ENCODE results near the gene SYT7.

The SYT7 gene

GRCh38 chr11:61586792-61587430 is 6.0 kb upstream of the SYT7 start:
- Histone ChIP-seq H3K23ac (ENCODE audit: low read length) (no peak overlapping the region), H3K4me3 (ENCODE audit: low read depth, low read length) (no peak overlapping the region), H2AFZ (ENCODE audit: insufficient read depth, low read length, poor library complexity) (peak overlapping the region; percentile 30), H3K79me2 (ENCODE audit: control insufficient read depth, insufficient read depth, low read length, poor library complexity) (peaks cover 5% of the 10 kb centered on the region), H2BK12ac (ENCODE audit: low read length) (peak overlapping the region; percentile 77), H3K9me3 (ENCODE audit: insufficient read depth, low read depth, low read length) (no peaks in the 10 kb centered on the region), H3K9ac (ENCODE audit: low read length) (no peak overlapping the region), H4K12ac (ENCODE audit: low read depth, low read length) (peak overlapping the region; percentile 19), H4K8ac (ENCODE audit: low read depth, low read length) (peak overlapping the region; percentile 81), H3K4ac (ENCODE audit: low read depth, low read length) (peak overlapping the region; percentile 41), H3K36me3 (ENCODE audit: control insufficient read depth in 1 of 2, insufficient read depth in 2 of 2, low read length in 2 of 2) (no peaks in the 10 kb centered on the region), H3K14ac (ENCODE audit: low read length) (peak overlapping the region; percentile 78), H2BK5ac (ENCODE audit: low read depth, low read length, poor library complexity) (peak overlapping the region; percentile 86), H4K91ac (ENCODE audit: low read depth, low read length) (peak overlapping the region; percentile 99), H3K18ac (ENCODE audit: low read length) (peak overlapping the region; percentile 97), H3K27me3 (ENCODE audit: insufficient read depth, low read length) (no peaks in the 10 kb centered on the region), H3K79me1 (ENCODE audit: low read length) (peaks cover 30% of the 10 kb centered on the region), H3K27ac (ENCODE audit: low read depth, low read length) (peak overlapping the region; percentile 86), H2BK120ac (ENCODE audit: insufficient read depth, low read length, poor library complexity) (peak overlapping the region; percentile 82), H3K4me1 (ENCODE audit: control insufficient read depth in 1 of 2, insufficient read depth in 2 of 2, low read length in 2 of 2) (peaks cover 28 to 41% of the 10 kb centered on the region in 2 experiments), H2AK5ac (ENCODE audit: low read length) (peak overlapping the region; percentile 46), H3K4me2 (ENCODE audit: low read length) (peak overlapping the region; percentile 67)
- DNase-seq: peak in 1 of 2 donors; percentile 75
- no CpG with 5 or more reads among the region's 13 CpGs for whole genome bisulfite sequencing (ENCODE audit: extremely low coverage, insufficient coverage, insufficient read length)

- no peak overlapping the region for H3K4me3 ChIP-seq (ENCODE audit: low read depth, low read length)
- peak overlapping the region; percentile 41 for H4K91ac ChIP-seq (ENCODE audit: low read depth, low read length)
- no peak overlapping the region for H3K4ac ChIP-seq (ENCODE audit: low read depth, low read length)
- no peak overlapping the region for H3K27ac ChIP-seq (ENCODE audit: low read depth, low read length)
- no peak overlapping the region for H4K12ac ChIP-seq (ENCODE audit: low read depth, low read length)
- no peak overlapping the region for H2BK5ac ChIP-seq (ENCODE audit: low read depth, low read length, poor library complexity)
- peaks cover 10% of the 10 kb centered on the region for H3K79me2 ChIP-seq (ENCODE audit: control insufficient read depth, insufficient read depth, low read length, poor library complexity)
- no peak for DNase-seq
- H3K27me3 ChIP-seq (ENCODE audit: insufficient read depth, low read length): no peaks in the 10 kb centered on the region
- peak overlapping the region; percentile 14 for H2BK12ac ChIP-seq (ENCODE audit: low read length)
- peaks cover 31 to 49% of the 10 kb centered on the region in 2 experiments for H3K4me1 ChIP-seq (ENCODE audit: control insufficient read depth in 1 of 2, insufficient read depth in 2 of 2, low read length in 2 of 2)
- peak overlapping the region; percentile 33 for H3K14ac ChIP-seq (ENCODE audit: low read length)
- H2BK120ac ChIP-seq (ENCODE audit: insufficient read depth, low read length, poor library complexity): peak overlapping the region; percentile 78
- no peak overlapping the region for H2AK5ac ChIP-seq (ENCODE audit: low read length)
- no peak overlapping the region for H3K23ac ChIP-seq (ENCODE audit: low read length)
- no peaks in the 10 kb centered on the region for H3K9me3 ChIP-seq (ENCODE audit: insufficient read depth, low read depth, low read length)
- WGBS (ENCODE audit: extremely low coverage, insufficient coverage, insufficient read length): no CpG with 5 or more reads among the region's 3 CpGs
- H3K36me3 ChIP-seq (ENCODE audit: control insufficient read depth in 1 of 2, insufficient read depth in 2 of 2, low read length in 2 of 2): no peaks in the 10 kb centered on the region
- H3K9ac ChIP-seq (ENCODE audit: low read length): no peak overlapping the region
- H2AFZ ChIP-seq (ENCODE audit: insufficient read depth, low read length, poor library complexity): no peak overlapping the region
- H3K79me1 ChIP-seq (ENCODE audit: low read length): peaks cover 37% of the 10 kb centered on the region
- peak overlapping the region; percentile 9 for H3K18ac ChIP-seq (ENCODE audit: low read length)
- H3K4me2 ChIP-seq (ENCODE audit: low read length): no peak overlapping the region
- no peak overlapping the region for H4K8ac ChIP-seq (ENCODE audit: low read depth, low read length)
Observed at GRCh38 chr11:61585115-61585514, 4.2 kb upstream of the SYT7 start.

- H2BK120ac ChIP-seq (ENCODE audit: insufficient read depth, low read length, poor library complexity): no peak overlapping the region
- no peak overlapping the region for H4K12ac ChIP-seq (ENCODE audit: low read depth, low read length)
- H3K27ac ChIP-seq (ENCODE audit: low read depth, low read length): no peak overlapping the region
- H2BK5ac ChIP-seq (ENCODE audit: low read depth, low read length, poor library complexity): no peak overlapping the region
- H4K8ac ChIP-seq (ENCODE audit: low read depth, low read length): no peak overlapping the region
- peak overlapping the region; percentile 4 for H2BK12ac ChIP-seq (ENCODE audit: low read length)
- H3K4me2 ChIP-seq (ENCODE audit: low read length): no peak overlapping the region
- H3K4me1 ChIP-seq (ENCODE audit: control insufficient read depth in 1 of 2, insufficient read depth in 2 of 2, low read length in 2 of 2): peaks cover 45 to 59% of the 10 kb centered on the region in 2 experiments
- H3K14ac ChIP-seq (ENCODE audit: low read length): no peak overlapping the region
- peaks cover 11% of the 10 kb centered on the region for H3K79me2 ChIP-seq (ENCODE audit: control insufficient read depth, insufficient read depth, low read length, poor library complexity)
- no peak overlapping the region for H2AFZ ChIP-seq (ENCODE audit: insufficient read depth, low read length, poor library complexity)
- no peaks in the 10 kb centered on the region for H3K9me3 ChIP-seq (ENCODE audit: insufficient read depth, low read depth, low read length)
- no peak overlapping the region for H3K4ac ChIP-seq (ENCODE audit: low read depth, low read length)
- no peak for DNase-seq
- no CpG with 5 or more reads among the region's 2 CpGs for WGBS (ENCODE audit: extremely low coverage, insufficient coverage, insufficient read length)
- no peak overlapping the region for H3K4me3 ChIP-seq (ENCODE audit: low read depth, low read length)
- peaks cover 0 to 2% of the 10 kb centered on the region in 2 experiments for H3K36me3 ChIP-seq (ENCODE audit: control insufficient read depth in 1 of 2, insufficient read depth in 2 of 2, low read length in 2 of 2)
- H3K18ac ChIP-seq (ENCODE audit: low read length): no peak overlapping the region
- no peak overlapping the region for H3K23ac ChIP-seq (ENCODE audit: low read length)
- H3K79me1 ChIP-seq (ENCODE audit: low read length): peaks cover 32% of the 10 kb centered on the region
- no peak overlapping the region for H3K9ac ChIP-seq (ENCODE audit: low read length)
- H2AK5ac ChIP-seq (ENCODE audit: low read length): peak overlapping the region; percentile 63
- no peaks in the 10 kb centered on the region for H3K27me3 ChIP-seq (ENCODE audit: insufficient read depth, low read length)
- no peak overlapping the region for H4K91ac ChIP-seq (ENCODE audit: low read depth, low read length)
Observed at GRCh38 chr11:61581931-61582330, 1.1 kb upstream of the SYT7 start.

- Histone ChIP-seq H3K23ac (ENCODE audit: low read length) (no peak overlapping the region), H3K27ac (ENCODE audit: low read depth, low read length) (peak overlapping the region; percentile 4), H4K91ac (ENCODE audit: low read depth, low read length) (peak overlapping the region; percentile 84), H3K79me2 (ENCODE audit: control insufficient read depth, insufficient read depth, low read length, poor library complexity) (peaks cover 10% of the 10 kb centered on the region), H3K14ac (ENCODE audit: low read length) (peak overlapping the region; percentile 28), H3K4ac (ENCODE audit: low read depth, low read length) (peak overlapping the region; percentile 91), H2BK5ac (ENCODE audit: low read depth, low read length, poor library complexity) (peak overlapping the region; percentile 73), H4K12ac (ENCODE audit: low read depth, low read length) (peak overlapping the region; percentile 32), H3K9ac (ENCODE audit: low read length) (peak overlapping the region; percentile 70), H3K9me3 (ENCODE audit: insufficient read depth, low read depth, low read length) (no peaks in the 10 kb centered on the region), H2AK5ac (ENCODE audit: low read length) (peak overlapping the region; percentile 95), H3K4me1 (ENCODE audit: control insufficient read depth in 1 of 2, insufficient read depth in 2 of 2, low read length in 2 of 2) (peaks cover 35 to 46% of the 10 kb centered on the region in 2 experiments), H3K27me3 (ENCODE audit: insufficient read depth, low read length) (no peaks in the 10 kb centered on the region), H3K36me3 (ENCODE audit: control insufficient read depth in 1 of 2, insufficient read depth in 2 of 2, low read length in 2 of 2) (peaks cover 0 to 2% of the 10 kb centered on the region in 2 experiments), H3K4me3 (ENCODE audit: low read depth, low read length) (peak overlapping the region; percentile 74), H4K8ac (ENCODE audit: low read depth, low read length) (peak overlapping the region; percentile 70), H2AFZ (ENCODE audit: insufficient read depth, low read length, poor library complexity) (peak overlapping the region; percentile 61), H3K79me1 (ENCODE audit: low read length) (peaks cover 23% of the 10 kb centered on the region), H2BK120ac (ENCODE audit: insufficient read depth, low read length, poor library complexity) (peak overlapping the region; percentile 35), H3K18ac (ENCODE audit: low read length) (peak overlapping the region; percentile 52), H3K4me2 (ENCODE audit: low read length) (peak overlapping the region; percentile 80), H2BK12ac (ENCODE audit: low read length) (peak overlapping the region; percentile 93)
- DNase-seq: peak in 1 of 2 donors; percentile 21
- WGBS (ENCODE audit: extremely low coverage, insufficient coverage, insufficient read length): no CpG with 5 or more reads among the region's 60 CpGs
Observed at GRCh38 chr11:61580271-61580888, 496 bp downstream of the SYT7 start.

All from trophoblast cell (in vitro differentiated cells and primary cell).